Body of pancreas (tissue), 4 donors: Measurements from ENCODE around the gene TUBGCP6. TPM values are rescaled to one million over a fixed set of nuclear protein-coding genes. Genes with fewer than 3 reads are reported as not detected.

ENCODE experiments used
- ATAC-seq: fragments of 150-250 bp; one replicate; pipeline ENCODE4 v1.9.1; 2016
- DNase-seq, 4 donors: peaks; one replicate each; pipeline ENCODE4 v3.0.0-alpha.2; 2019
- H3K27ac ChIP-seq, 4 donors: fragments of 200-600 bp; sonication (generic); 1 replicate in 3 of 4; 2 replicates in 1 of 4; pipeline versions ENCODE4 v1.5.1 to v1.6.1; 2016 to 2019; ENCODE audit warnings: mild to moderate bottlenecking in 1 of 4, mixed read lengths in 1 of 4, moderate library complexity in 1 of 4
- H3K27me3 ChIP-seq, 2 donors: fragments of 200-600 bp; sonication (generic); one replicate each; pipeline ENCODE4 v1.6.0; 2016; ENCODE audit warnings: mild to moderate bottlenecking in 1 of 2
- H3K36me3 ChIP-seq, 2 donors: fragments of 200-600 bp; sonication (generic); replicated peaks in 1 of 2; 2 replicates each; pipeline ENCODE4 v1.5.1; 2016; ENCODE audit warnings: low read depth in 2 of 2; ENCODE audit not compliant: insufficient read depth in 1 of 2
- H3K4me1 ChIP-seq: fragments of 200-600 bp; sonication (generic); one replicate; pipeline ENCODE4 v1.6.0; 2016
- H3K4me3 ChIP-seq, 2 donors: fragments of 200-600 bp; sonication (generic); 1 replicate in 1 of 2; 2 replicates in 1 of 2; pipeline ENCODE4 v1.5.1; 2016 to 2019
- H3K9me3 ChIP-seq, 3 donors: fragments of 200-600 bp; sonication (generic); 1 replicate in 2 of 3; 2 replicates in 1 of 3; pipeline ENCODE4 v1.5.1; 2016
- CTCF ChIP-seq, 7 experiments: fragments of 450-650 bp in 4 of 7; fragments of 200-600 bp in 3 of 7; sonication (generic) in 3 of 7; IDR thresholded peaks; one replicate each; pipeline ENCODE4 v1.5.1; 2016 to 2019; ENCODE audit warnings: antibody characterized with exemption in 7 of 7
- POLR2A ChIP-seq, 3 donors: fragments of 450-650 bp; IDR thresholded peaks; one replicate each; pipeline ENCODE4 v1.6.1; 2016; ENCODE audit warnings: antibody characterized with exemption in 3 of 3, mild to moderate bottlenecking in 2 of 3
- WGBS, 2 donors: methylation state at CpG; one replicate each; pipeline ENCODE4 v1.1.5; 2017; 5-methylcytosine and 5-hydroxymethylcytosine counted together
- intact Hi-C: fragments of 100-400 bp; cut with DNase I; formaldehyde crosslinking; loops from one replicate; pipeline ENCODE4 v1.15.1; 2023
- total RNA-seq, 2 donors: library from RNA; depleted of rRNA; stranded (reverse); fragments of >200 nt; gene quantifications; one replicate each; pipeline ENCODE4 v1.1.0, GENCODE V29; 2016

Gene TUBGCP6
- total RNA-seq, 2 donors from 2014 or later = 61.2 to 121 TPM

DNA sequence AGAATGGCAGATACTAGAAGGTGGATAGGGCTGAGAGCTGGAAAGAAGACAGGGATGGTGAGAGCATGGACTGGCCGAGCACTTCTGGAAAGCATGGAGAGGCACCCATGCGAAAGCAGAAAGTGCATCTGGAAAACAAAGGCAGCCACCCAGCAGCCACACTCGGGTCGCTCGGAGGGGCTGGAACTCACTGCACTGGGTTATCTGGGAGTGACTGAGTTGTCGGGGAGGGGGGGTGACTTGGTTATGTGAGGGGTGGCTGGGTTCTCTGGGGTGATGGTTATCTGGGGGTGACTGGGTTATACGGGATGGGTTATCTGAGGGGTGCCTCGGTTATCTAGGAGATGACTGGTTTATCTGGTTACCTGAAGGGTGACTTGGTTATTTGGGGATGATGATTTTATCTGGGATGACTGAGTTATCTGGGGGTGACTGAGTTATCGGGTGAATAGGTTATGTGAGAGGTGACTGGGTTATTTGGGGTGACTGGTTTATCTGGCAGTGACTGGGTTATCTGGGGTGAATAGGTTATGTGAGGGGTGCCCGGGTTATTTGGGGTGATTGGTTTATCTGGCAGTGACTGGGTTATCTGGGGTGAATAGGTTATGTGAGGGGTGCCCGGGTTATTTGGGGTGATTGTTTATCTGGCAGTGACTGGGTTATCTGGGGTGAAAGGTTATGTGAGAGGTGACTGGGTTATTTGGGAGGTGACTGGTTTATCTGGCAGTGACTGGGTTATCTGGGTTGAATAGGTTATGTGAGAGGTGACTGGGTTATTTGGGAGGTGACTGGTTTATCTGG lies 76.9 kb downstream of the TUBGCP6 start:
- peaks cover 0 to 7% of the 10 kb centered on the region in 2 donors for H3K27me3 ChIP-seq
- DNase-seq = no peak
- intact Hi-C loops = no loop called here
- H3K4me1 ChIP-seq = peaks cover 7% of the 10 kb centered on the region
- no peak overlapping the region for H3K27ac ChIP-seq
- H3K36me3 ChIP-seq = no peaks in the 10 kb centered on the region
- no peak for TF ChIP-seq POLR2A (IDR thresholded peaks at IDR 0.05)
- TF ChIP-seq CTCF (IDR thresholded peaks at IDR 0.05) = no peak
- WGBS, 2 donors = 38 to 42% methylated on average over 10 to 11 of the region's 11 CpGs
- H3K4me3 ChIP-seq = no peak overlapping the region
- no peak for ATAC-seq
- no peaks in the 10 kb centered on the region for H3K9me3 ChIP-seq

Other genes with a start within 250 kb of the TUBGCP6 start
- not detected for gene IL17REL, start 232.3 kb downstream of the TUBGCP6 start, total RNA-seq
- gene TTLL8, start 186.7 kb downstream of the TUBGCP6 start, total RNA-seq = not detected
- gene MLC1, start 159.6 kb downstream of the TUBGCP6 start, total RNA-seq = not detected
- under 1 TPM in 1 of 2 donors, not detected in 1; 0.52 TPM for gene MOV10L1, start 155.0 kb downstream of the TUBGCP6 start, total RNA-seq
- 1 to 10 TPM in 1 of 2 donors, under 1 TPM in 1; 0.33 to 3.1 TPM for gene PANX2, start 74.3 kb downstream of the TUBGCP6 start, total RNA-seq
- gene TRABD, start 59.1 kb downstream of the TUBGCP6 start, total RNA-seq = 100 to 1,000 TPM in 1 of 2 donors, 10 to 100 TPM in 1; 82.8 to 110 TPM
- gene SELENOO, start 44.0 kb downstream of the TUBGCP6 start, total RNA-seq = 10 to 100 TPM; 23.6 to 57.4 TPM
- 100 to 1,000 TPM in 1 of 2 donors, 10 to 100 TPM in 1; 31.9 to 128 TPM for gene HDAC10, start 6.2 kb upstream of the TUBGCP6 start, total RNA-seq
- gene MAPK12, start 16.7 kb upstream of the TUBGCP6 start, total RNA-seq = 1 to 10 TPM; 3.9 to 4.6 TPM
- 1 to 10 TPM; 3.0 to 3.6 TPM for gene MAPK11, start 25.4 kb upstream of the TUBGCP6 start, total RNA-seq
- gene PLXNB2, start 62.6 kb upstream of the TUBGCP6 start, total RNA-seq = 100 to 1,000 TPM; 113 to 140 TPM
- 1 to 10 TPM; 3.4 to 7.3 TPM for gene DENND6B, start 82.0 kb upstream of the TUBGCP6 start, total RNA-seq
- 10 to 100 TPM; 48.8 to 53.4 TPM for gene PPP6R2, start 98.3 kb upstream of the TUBGCP6 start, total RNA-seq
- 10 to 100 TPM; 60.2 to 77.5 TPM for gene SBF1, start 230.0 kb upstream of the TUBGCP6 start, total RNA-seq
- 1 to 10 TPM; 7.3 to 8.2 TPM for gene ADM2, start 236.5 kb upstream of the TUBGCP6 start, total RNA-seq
- not detected for gene MIOX, start 241.8 kb upstream of the TUBGCP6 start, total RNA-seq